ENCODE measurements around the gene ABCA13.

- no peak for TF ChIP-seq CTCF (IDR thresholded peaks at IDR 0.05)
- TF ChIP-seq POLR2A (IDR thresholded peaks at IDR 0.05): no peak
Observed at GRCh38 chr7:48158404-48158803, 12.9 kb upstream of the ABCA13 start.

Measured in right lobe of liver (tissue), 4 donors.